Natural killer cell (primary cell): ENCODE data around the gene RXRB. TPM values are rescaled to one million over a fixed set of nuclear protein-coding genes. Genes with fewer than 3 reads are reported as not detected.
A peak's percentile ranks its signal among the peaks of the same experiment; 100 is the strongest.

ENCODE experiments used
- ATAC-seq, 3 donors: fragments of 150-1000 bp in 2 of 3; fragments of 200-7000 bp in 1 of 3; cut with Tn5 transposase; 1 replicate in 1 of 3; 2 replicates in 2 of 3; pipeline ENCODE4 v1.10.0; 2021; ENCODE audit warnings: mild to moderate bottlenecking in 2 of 3, moderate library complexity in 2 of 3
- DNase-seq, 2 donors: peaks; one replicate each; pipeline versions ENCODE4 v3.0.0 to v3.0.0-alpha.2; 2013 to 2021; ENCODE audit warnings: mixed read lengths in 1 of 2
- H3K27ac ChIP-seq: one replicate; pipeline ENCODE4 v1.5.1; 2013; ENCODE audit warnings: mild to moderate bottlenecking, low read length
- H3K27me3 ChIP-seq: one replicate; pipeline ENCODE4 v1.6.1; 2013; ENCODE audit warnings: low read length; ENCODE audit not compliant: control insufficient read depth, insufficient read depth
- H3K36me3 ChIP-seq: one replicate; pipeline ENCODE4 v1.6.1; 2013; ENCODE audit warnings: low read length; ENCODE audit not compliant: control insufficient read depth, insufficient read depth
- H3K4me1 ChIP-seq: one replicate; pipeline ENCODE4 v1.6.1; 2013; ENCODE audit warnings: low read length; ENCODE audit not compliant: control insufficient read depth, insufficient read depth
- H3K4me3 ChIP-seq: one replicate; pipeline ENCODE4 v1.5.1; 2013; ENCODE audit warnings: low read length
- H3K9me3 ChIP-seq: one replicate; pipeline ENCODE4 v1.6.1; 2013; ENCODE audit warnings: low read length; ENCODE audit not compliant: control insufficient read depth, insufficient read depth
- H3K27ac Mint-ChIP-seq, 2 donors: one replicate each; pipeline ENCODE4 v1.8.0; 2022; ENCODE audit warnings: mild to moderate bottlenecking in 2 of 2, mixed read lengths in 2 of 2, moderate library complexity in 1 of 2
- H3K27me3 Mint-ChIP-seq, 2 donors: one replicate each; pipeline ENCODE4 v1.8.0; 2022; ENCODE audit warnings: low read depth in 2 of 2, mixed read lengths in 2 of 2
- H3K36me3 Mint-ChIP-seq: one replicate; pipeline ENCODE4 v1.8.0; 2022; ENCODE audit warnings: mixed read lengths
- H3K4me1 Mint-ChIP-seq, 2 donors: one replicate each; pipeline ENCODE4 v1.8.0; 2022; ENCODE audit warnings: mixed read lengths in 2 of 2
- H3K4me3 Mint-ChIP-seq: one replicate; pipeline ENCODE4 v1.8.0; 2022; ENCODE audit warnings: mild to moderate bottlenecking, moderate library complexity, mixed read lengths
- H3K9me3 Mint-ChIP-seq, 2 donors: one replicate each; pipeline ENCODE4 v1.8.0; 2022; ENCODE audit warnings: mixed read lengths in 2 of 2
- CTCF ChIP-seq: fragments of 200-600 bp; IDR thresholded peaks from one replicate; pipeline ENCODE4 v1.8.0; 2022; ENCODE audit warnings: antibody characterized with exemption
- WGBS: methylation state at CpG from one replicate; pipeline ENCODE4 v1.1.7; 2013; ENCODE audit warnings: missing lambda C conversion rate; ENCODE audit not compliant: insufficient coverage; 5-methylcytosine and 5-hydroxymethylcytosine counted together
- intact Hi-C: fragments of 100-400 bp; cut with micrococcal nuclease; formaldehyde crosslinking; loops from one replicate; pipeline ENCODE4 v1.14.2; 2022
- total RNA-seq, 4 donors: library from RNA; stranded (reverse); fragments of 120-200 nt in 1 of 4; gene quantifications; one replicate each; pipeline versions ENCODE4 v1.2.3 to v1.2.4, GENCODE V29; 2013 to 2022

Gene RXRB
- total RNA-seq, 3 donors from 2014 or later (not counting 1 experiment from before 2014, with no cell fraction given) = 72.3 to 96.4 (median 73.9) TPM

- peak overlapping the region; percentile 83 to 90 for H3K27ac Mint-ChIP-seq
- peaks cover 3% of the 10 kb centered on the region for H3K9me3 ChIP-seq
- intact Hi-C loops = no loop called here
- H3K36me3 ChIP-seq = no peaks in the 10 kb centered on the region
- peaks cover 8 to 11% of the 10 kb centered on the region in 2 donors for H3K9me3 Mint-ChIP-seq
- peaks cover 14% of the 10 kb centered on the region for H3K4me1 ChIP-seq
- H3K27me3 ChIP-seq = peaks cover 7% of the 10 kb centered on the region
- peaks cover 13% of the 10 kb centered on the region for H3K36me3 Mint-ChIP-seq
- no peak overlapping the region for H3K4me3 ChIP-seq
- DNase-seq = peak in 1 of 2 donors; percentile 35
- 66% methylated on average over 5 of the region's 5 CpGs for WGBS
- peak; percentile 37 to 78 (median 57) for ATAC-seq
- H3K27me3 Mint-ChIP-seq = peaks cover 11 to 22% of the 10 kb centered on the region in 2 donors
- TF ChIP-seq CTCF = no peak
- H3K4me3 Mint-ChIP-seq = peak overlapping the region; percentile 64
- H3K4me1 Mint-ChIP-seq = peaks cover 15 to 24% of the 10 kb centered on the region in 2 donors
- H3K27ac ChIP-seq = peak overlapping the region; percentile 52
These were observed 17.3 kb downstream of the RXRB start for GRCh38 chr6:33183071-33183683.

DNA sequence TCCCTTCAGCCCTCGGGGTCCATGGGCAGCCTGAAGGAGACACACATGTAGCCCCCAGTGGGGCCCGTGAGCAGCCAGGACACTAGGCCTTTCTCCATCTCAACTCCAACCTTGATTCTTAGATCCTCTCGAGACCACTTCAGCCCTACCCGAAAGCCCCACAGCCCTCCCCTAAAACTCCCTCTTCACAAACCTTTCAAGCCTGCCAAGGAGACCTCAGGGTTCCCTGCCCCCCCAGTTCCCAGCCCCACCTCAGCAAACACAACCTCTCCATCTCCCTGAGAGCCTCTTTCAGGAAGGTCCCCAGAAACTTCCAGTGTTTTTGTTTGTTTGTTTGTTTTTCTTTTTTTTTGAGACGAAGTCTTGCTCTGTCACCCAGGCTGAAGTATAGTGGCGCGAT lies 19.3 kb downstream of the RXRB start:
- Mint-ChIP-seq H3K36me3 (peaks cover 13% of the 10 kb centered on the region), H3K4me1 (peaks cover 15 to 24% of the 10 kb centered on the region in 2 donors), H3K27ac (peak overlapping the region; percentile 23 to 42), H3K9me3 (peaks cover 8 to 11% of the 10 kb centered on the region in 2 donors), H3K4me3 (no peak overlapping the region), H3K27me3 (peaks cover 7 to 16% of the 10 kb centered on the region in 2 donors)
- WGBS = 93% methylated on average over 6 of the region's 7 CpGs
- intact Hi-C loops = no loop called here
- Histone ChIP-seq H3K27ac (no peak overlapping the region), H3K36me3 (no peaks in the 10 kb centered on the region), H3K4me1 (peaks cover 14% of the 10 kb centered on the region), H3K27me3 (peaks cover 7% of the 10 kb centered on the region), H3K4me3 (no peak overlapping the region), H3K9me3 (peaks cover 3% of the 10 kb centered on the region)
- DNase-seq (no peak), ATAC-seq (no peak)
- no peak for TF ChIP-seq CTCF

DNA sequence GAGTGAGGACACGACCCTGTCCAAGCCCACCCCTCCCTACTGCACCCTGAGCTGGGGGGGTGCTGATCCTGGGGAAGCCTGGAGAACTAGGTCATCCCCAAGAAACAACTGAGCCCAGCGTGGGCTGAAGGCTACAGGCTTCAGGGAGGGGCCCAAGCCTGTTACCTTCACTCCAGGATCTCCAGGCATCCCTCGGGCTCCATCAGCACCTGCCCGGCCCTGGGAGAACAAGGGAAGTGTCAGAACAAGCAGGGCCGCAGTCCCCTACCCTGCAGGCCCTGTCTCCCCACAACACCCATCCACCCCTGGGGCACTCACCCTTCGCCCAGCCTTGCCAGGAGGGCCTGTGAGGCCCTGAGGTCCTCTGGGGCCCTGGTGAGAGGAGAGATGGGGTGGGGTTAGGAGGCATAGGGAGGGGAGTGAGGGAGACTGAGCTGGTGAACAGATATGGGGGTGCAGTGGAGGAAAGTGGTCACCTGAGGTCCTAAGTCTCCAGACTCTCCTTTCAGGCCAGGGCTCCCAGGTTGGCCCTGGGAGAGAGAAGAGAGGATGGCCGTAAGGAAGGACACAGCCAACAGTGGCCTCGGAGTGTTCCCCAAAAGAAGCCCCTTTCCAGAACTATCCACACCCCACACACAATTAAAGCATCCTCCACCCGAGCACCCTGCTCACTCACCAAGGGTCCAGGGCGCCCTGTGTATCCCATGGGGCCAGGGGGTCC lies 21.6 kb downstream of the RXRB start:
- Histone ChIP-seq H3K27me3 (no peaks in the 10 kb centered on the region), H3K27ac (no peak overlapping the region), H3K9me3 (peaks cover 3% of the 10 kb centered on the region), H3K36me3 (no peaks in the 10 kb centered on the region), H3K4me1 (peaks cover 10% of the 10 kb centered on the region), H3K4me3 (no peak overlapping the region)
- DNase-seq (no peak), ATAC-seq (no peak)
- Mint-ChIP-seq H3K4me1 (peaks cover 15% of the 10 kb centered on the region in 2 donors), H3K9me3 (peaks cover 8 to 11% of the 10 kb centered on the region in 2 donors), H3K27ac (no peak overlapping the region), H3K27me3 (peaks cover 7 to 16% of the 10 kb centered on the region in 2 donors), H3K36me3 (peaks cover 13% of the 10 kb centered on the region), H3K4me3 (no peak overlapping the region)
- WGBS = 89% methylated on average over 8 of the region's 10 CpGs
- no peak for TF ChIP-seq CTCF
- intact Hi-C loops = no loop called here
